HL-60 (cell line): ENCODE measurements around the gene MYO1D.
"Not testable (repeated sequence)": the region's sequence is repeated elsewhere in the genome, so short reads cannot be mapped to it uniquely, and the experiment has no call there.

ENCODE experiments used
- GABPA ChIP-seq: IDR thresholded peaks from 2 replicates; pipeline ENCODE4 v1.6.1; 2012; ENCODE audit warnings: low read depth
- POLR2AphosphoS5 ChIP-seq: IDR thresholded peaks from 2 replicates; pipeline ENCODE4 v1.6.1; 2012; ENCODE audit warnings: low read depth
- TF ChIP-seq, protein P1 (sequence below): IDR thresholded peaks from one replicate; pipeline ENCODE4 v1.5.1; 2011; ENCODE audit warnings: low read length, control low read depth, inconsistent platforms; ENCODE audit not compliant: insufficient read depth
- TF ChIP-seq, protein P2 (sequence below): IDR thresholded peaks from 2 replicates; pipeline ENCODE4 v1.6.1; 2012; ENCODE audit warnings: low read depth; ENCODE audit not compliant: insufficient replicate concordance

DNA sequence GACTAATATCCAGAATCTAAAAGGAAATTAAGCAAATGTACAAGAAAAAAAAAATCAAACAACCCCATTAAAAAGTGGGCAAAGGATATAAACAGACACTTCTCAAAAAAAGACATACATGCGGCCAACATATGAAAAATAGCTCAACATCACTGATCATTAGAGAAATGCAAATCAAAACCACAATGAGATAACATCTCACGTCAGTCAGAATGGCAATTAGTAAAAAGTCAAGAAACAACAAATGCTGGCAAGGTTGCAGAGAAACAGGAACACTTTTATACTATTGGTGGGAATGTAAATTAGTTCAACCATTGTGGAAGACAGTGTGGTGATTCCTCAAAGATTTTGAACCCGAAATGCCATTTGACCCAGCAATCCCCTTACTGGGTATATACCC, 162.0 kb downstream of the MYO1D start:
- TF ChIP-seq, protein P1, sequence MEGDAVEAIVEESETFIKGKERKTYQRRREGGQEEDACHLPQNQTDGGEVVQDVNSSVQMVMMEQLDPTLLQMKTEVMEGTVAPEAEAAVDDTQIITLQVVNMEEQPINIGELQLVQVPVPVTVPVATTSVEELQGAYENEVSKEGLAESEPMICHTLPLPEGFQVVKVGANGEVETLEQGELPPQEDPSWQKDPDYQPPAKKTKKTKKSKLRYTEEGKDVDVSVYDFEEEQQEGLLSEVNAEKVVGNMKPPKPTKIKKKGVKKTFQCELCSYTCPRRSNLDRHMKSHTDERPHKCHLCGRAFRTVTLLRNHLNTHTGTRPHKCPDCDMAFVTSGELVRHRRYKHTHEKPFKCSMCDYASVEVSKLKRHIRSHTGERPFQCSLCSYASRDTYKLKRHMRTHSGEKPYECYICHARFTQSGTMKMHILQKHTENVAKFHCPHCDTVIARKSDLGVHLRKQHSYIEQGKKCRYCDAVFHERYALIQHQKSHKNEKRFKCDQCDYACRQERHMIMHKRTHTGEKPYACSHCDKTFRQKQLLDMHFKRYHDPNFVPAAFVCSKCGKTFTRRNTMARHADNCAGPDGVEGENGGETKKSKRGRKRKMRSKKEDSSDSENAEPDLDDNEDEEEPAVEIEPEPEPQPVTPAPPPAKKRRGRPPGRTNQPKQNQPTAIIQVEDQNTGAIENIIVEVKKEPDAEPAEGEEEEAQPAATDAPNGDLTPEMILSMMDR: not testable (repeated sequence)
- TF ChIP-seq, protein P2, sequence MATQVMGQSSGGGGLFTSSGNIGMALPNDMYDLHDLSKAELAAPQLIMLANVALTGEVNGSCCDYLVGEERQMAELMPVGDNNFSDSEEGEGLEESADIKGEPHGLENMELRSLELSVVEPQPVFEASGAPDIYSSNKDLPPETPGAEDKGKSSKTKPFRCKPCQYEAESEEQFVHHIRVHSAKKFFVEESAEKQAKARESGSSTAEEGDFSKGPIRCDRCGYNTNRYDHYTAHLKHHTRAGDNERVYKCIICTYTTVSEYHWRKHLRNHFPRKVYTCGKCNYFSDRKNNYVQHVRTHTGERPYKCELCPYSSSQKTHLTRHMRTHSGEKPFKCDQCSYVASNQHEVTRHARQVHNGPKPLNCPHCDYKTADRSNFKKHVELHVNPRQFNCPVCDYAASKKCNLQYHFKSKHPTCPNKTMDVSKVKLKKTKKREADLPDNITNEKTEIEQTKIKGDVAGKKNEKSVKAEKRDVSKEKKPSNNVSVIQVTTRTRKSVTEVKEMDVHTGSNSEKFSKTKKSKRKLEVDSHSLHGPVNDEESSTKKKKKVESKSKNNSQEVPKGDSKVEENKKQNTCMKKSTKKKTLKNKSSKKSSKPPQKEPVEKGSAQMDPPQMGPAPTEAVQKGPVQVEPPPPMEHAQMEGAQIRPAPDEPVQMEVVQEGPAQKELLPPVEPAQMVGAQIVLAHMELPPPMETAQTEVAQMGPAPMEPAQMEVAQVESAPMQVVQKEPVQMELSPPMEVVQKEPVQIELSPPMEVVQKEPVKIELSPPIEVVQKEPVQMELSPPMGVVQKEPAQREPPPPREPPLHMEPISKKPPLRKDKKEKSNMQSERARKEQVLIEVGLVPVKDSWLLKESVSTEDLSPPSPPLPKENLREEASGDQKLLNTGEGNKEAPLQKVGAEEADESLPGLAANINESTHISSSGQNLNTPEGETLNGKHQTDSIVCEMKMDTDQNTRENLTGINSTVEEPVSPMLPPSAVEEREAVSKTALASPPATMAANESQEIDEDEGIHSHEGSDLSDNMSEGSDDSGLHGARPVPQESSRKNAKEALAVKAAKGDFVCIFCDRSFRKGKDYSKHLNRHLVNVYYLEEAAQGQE: not testable (repeated sequence)
- TF ChIP-seq GABPA, POLR2AphosphoS5: not testable (repeated sequence)
